ENCODE results near the gene SPATA13.

SPATA13 gene

GRCh38 chr13:24261566-24261965 lies 101.0 kb downstream of the SPATA13 start:
- peak; percentile 28 for DNase-seq

DNA sequence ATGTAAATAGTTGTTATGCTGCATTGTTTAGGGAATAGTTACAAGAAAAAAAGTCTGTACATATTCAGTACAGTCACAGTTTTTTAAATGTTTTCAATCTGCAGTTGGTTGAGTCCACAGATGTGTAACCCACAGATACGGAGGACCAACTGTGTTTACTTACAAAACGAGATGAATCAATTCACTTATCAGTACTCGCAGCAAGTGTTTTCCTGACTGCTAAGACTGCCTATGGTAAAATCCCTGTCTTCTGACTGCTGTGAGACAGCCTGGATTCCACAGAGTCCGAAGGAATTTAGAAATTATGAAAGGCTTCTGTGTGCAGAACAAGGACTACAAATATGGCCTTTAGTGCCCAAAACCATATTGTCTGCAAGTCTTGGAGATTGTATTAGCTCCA lies 103.1 kb downstream of the SPATA13 start:
- no peak for DNase-seq

GRCh38 chr13:24264976-24265375 lies 104.5 kb downstream of the SPATA13 start:
- peak; percentile 83 for DNase-seq

GRCh38 chr13:24265453-24265852 lies 104.9 kb downstream of the SPATA13 start:
- DNase-seq, result no peak

DNA sequence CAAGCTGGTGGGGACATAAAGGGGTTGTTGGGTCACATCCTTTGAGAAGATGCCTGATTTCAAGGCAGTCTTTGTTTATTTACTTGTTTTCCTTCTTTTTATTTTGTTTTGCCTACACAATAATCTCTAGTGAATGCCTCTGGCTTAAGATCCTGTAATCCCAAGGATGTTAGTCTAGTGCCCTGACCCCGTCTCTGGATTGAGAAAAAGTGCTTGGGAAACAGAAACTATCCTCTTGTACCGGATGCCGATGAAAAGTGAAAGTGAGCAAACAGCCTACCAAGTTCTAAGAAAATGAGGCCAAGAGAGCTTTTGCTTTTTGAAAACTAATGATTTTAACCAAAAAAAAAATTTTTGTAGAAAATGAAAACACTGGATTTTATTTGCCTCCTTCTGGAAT lies 106.8 kb downstream of the SPATA13 start:
- no peak for DNase-seq

GRCh38 chr13:24267801-24268200 lies 107.3 kb downstream of the SPATA13 start:
- no peak for DNase-seq

GRCh38 chr13:24269821-24270220 lies 109.3 kb downstream of the SPATA13 start:
- DNase-seq, result no peak

DNA sequence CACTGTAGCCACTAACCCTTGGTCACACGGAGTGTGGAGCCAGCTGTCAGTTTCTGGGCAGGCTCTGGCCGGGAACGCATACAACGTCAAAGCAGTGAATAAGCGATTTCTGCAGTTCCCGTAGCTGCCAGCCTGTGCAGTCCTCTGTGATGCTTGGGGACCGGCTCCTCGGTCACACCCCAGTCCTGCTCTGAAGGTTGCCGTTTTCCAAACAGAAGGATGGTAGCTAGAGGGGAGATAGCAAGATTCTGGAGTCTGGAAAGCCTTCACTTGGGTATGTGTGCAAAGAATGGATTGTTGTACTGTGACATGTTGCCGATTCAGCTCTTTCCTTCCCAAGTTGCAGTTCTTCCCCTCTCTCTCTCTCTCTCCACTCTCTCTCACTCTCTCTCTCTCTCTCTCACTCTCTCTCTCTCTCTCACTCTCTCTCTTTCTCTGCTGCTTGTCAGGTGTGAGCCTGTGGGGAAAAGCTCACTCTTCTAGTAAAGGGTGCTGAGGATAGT lies 110.2 kb downstream of the SPATA13 start:
- peak; percentile 56 for DNase-seq

- no peak for DNase-seq
These were observed 110.7 kb downstream of the SPATA13 start for GRCh38 chr13:24271231-24271600.

DNA sequence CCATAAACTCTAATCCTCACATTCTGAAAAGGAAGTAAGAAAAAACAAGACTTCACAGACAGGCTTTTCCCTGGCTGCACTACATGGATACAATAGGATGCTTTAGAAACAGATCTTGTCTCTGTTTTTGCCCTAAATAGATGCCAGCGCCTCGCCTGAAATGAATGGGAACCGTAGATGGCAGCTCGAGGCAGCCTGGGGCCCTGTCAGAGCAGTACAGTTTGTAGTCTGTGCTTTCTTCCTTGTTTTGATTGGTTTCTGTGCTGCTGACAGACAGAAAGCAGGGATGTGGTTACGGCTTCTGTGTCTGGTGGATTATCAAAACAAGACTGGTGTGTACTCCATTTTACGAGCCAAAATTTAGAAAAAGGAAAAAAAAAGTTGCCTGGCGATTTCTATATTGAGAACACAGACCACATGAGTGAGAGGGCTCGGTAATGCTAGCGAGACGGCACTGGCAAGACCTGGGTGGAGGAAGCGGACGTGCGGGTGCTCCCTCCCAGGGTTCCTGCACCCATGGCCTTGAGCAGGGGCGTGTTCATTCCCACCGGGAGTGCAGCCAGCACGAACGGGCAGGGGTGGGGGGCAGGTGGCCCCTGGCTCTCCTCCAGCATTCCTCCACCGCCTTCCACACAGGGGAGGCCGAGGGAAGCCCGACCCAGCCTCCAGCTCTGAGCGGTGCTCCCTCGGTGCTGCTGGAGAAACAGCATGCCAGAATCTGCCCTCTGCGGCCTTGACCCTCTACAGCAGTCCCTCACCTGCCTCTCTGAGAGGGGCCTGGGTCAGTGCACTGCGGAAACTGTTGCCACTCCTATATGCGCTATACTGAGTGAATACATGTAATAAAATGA lies 111.3 kb downstream of the SPATA13 start:
- DNase-seq, result peak; percentile 60

- DNase-seq, result no peak
These were observed 112.1 kb downstream of the SPATA13 start for GRCh38 chr13:24272452-24273161.

DNA sequence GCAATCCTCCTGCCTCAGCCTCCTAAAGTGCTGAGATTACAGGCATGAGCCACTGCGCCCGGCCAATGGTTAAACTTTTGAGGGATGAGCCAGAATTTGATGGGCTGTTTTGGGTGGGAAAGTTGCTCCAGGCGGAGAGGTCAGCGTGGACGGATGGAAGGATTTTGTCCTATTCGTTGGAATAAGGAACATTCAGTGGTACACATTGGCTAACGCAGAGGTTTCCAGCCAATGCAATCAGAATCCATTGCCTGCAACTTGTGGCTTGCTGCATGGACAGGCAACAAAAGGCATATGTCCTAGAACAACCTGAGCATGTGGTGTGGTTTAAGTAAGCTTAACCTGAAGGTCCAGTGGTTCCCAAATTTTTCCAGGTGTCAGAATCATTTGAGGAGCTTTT lies 113.4 kb downstream of the SPATA13 start:
- DNase-seq, result no peak

- peak; percentile 75 for DNase-seq
These were observed 114.0 kb downstream of the SPATA13 start for GRCh38 chr13:24274452-24275021.

DNA sequence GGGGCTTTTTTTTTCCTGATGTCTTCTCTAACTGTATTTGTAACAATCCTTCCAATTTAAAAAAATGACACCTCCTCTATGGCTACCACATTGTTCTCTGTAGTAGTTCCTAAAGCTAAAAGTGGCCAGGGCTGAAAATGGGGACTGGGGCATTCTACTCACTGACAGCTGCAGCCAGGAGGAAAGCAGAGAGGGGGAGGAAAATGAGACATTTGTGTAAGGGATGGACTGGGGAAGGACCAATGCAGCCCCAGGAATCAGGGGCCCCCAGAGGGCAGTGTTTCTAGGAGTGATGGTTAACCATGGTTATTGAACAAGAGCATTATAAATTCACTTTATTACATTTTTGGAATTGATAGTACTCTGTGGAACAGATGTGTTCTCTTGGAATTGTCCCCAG lies 114.5 kb downstream of the SPATA13 start:
- DNase-seq, result no peak

DNA sequence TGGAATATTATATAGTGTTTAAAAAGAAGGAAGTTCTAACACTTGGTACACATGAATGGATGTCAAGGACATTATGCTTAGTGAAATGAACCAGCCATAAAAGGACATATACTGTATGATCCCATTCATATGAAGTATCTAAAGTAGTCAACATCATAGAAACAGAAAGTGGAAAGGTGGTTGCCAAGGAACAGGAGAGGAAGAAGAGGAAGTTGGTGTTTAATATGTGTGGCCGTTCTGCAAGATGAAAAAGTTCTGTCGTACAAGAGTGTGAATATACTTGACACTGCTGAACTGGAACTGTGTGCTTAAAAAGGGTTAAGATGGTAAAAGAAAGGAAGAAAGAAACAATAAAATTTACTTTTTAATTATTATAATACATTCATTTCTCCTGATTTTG lies 115.8 kb downstream of the SPATA13 start:
- DNase-seq, result no peak

DNA sequence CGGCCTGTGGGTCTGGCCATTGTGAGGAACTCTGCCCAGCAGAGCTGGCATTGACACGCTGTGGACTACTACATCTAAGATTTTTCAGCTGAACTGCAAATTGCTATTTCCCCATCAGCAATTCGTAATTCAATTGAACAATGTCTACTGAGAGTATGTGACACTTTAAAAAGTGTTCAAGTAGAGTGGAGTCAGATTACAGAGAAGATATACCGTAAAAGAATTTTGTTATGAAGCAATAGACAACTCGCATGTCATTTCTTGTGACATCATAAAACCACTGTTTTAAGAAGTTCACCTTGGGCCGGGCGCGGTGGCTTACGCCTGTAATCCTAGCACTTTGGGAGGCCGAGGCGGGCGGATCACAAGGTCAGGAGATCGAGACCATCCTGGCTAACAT lies 116.3 kb downstream of the SPATA13 start:
- DNase-seq, result no peak

DNA sequence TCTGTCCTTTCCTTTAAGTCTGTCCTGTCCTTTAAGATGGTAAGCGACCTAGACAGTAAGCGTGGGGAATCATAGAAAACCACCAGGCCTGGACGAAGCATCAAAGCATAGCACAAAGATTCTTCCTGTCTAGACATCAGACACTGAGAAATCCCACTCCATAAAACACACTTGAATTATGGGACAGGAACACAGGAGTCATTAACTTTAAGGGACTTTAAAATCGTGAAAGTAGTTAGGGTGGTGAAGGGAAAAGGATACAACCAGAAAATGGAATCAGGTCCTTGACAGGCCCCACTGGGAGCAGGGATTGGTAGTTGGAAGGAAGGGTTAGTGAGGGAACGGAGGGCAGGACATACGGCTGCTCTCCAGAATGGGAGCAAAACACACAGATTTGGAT lies 117.2 kb downstream of the SPATA13 start:
- DNase-seq, result no peak

- no peak for DNase-seq
These were observed 119.0 kb downstream of the SPATA13 start for GRCh38 chr13:24279327-24280110.

DNA sequence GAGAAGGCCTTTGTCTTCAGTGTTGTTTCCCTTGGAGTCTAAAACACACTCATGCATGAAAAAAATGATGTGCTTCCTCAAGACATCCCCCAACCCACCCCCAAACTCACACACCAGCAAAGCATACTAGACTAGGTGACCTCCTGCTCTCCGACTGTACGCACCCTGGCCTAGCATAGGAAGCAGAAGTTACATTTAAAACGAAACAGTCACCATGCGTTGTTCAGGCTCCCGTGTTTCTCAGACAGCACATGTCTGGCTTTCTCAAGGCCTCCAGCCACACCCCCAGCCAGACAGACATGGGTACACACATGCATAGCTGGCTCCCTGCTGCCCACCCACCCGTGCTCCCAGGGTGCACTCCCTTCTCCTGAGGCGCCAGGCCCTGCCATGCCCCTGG lies 120.2 kb downstream of the SPATA13 start:
- DNase-seq, result no peak

DNA sequence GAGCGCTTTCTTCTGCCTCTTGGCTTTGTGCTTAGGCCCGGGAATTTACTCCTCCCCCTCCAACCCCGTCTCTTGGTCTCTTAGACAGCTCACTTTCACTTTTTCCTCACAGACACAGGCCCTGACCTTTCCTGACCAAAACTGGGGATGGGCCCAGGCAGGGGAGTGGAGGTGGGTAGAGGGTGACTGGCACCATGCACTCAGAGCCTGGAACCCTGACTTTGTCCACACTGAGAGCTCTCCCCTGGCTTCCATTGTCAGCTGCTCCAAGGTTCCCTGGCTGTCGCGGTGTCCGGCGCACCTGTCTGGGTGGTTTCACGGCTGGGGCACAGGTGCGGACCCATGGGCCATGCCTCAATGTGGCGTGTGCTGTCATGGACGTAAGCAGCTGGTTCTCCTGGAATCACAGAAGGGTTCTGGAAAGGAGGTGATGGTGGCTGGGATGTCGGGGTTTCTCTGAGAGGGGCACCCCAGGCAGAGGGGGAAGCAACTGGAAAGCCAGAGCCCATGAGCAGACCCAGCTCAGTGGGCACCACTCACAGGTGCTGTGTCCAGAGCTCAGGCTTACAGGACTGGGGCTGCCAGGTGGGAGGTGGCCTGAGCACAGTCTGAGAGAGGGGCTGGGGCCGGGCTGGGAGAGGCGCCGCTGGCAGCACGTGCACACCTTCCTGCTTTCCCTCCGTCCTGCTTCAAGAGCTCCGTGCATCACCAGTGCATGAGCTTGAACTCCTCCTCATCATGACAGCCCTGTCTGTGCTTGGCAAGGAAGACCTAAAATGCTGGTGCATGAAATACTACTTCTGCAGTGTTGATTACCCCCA lies 120.9 kb downstream of the SPATA13 start:
- no peak for DNase-seq

- DNase-seq, result no peak
These were observed 121.7 kb downstream of the SPATA13 start for GRCh38 chr13:24282256-24282655.

Measured in activated naive CD4-positive, alpha-beta T cell treated with Interleukin-2 at 50 U/mL for 16 hours (primary cell).